Mucosa of rectum (tissue), 2 donors: ENCODE measurements around the gene NOSTRIN.

Experiments used
- H3K27ac ChIP-seq, 2 donors: one replicate each; pipeline ENCODE4 v1.7.0; 2013; ENCODE audit warnings: inconsistent platforms in 2 of 2, low read depth in 2 of 2, low read length in 2 of 2
- H3K27me3 ChIP-seq, 2 donors: one replicate each; pipeline ENCODE4 v1.7.0; 2013; ENCODE audit warnings: low read length in 2 of 2; ENCODE audit not compliant: control insufficient read depth in 2 of 2, insufficient read depth in 2 of 2
- H3K36me3 ChIP-seq, 2 donors: one replicate each; pipeline ENCODE4 v1.7.0; 2013; ENCODE audit warnings: low read length in 2 of 2; ENCODE audit not compliant: control insufficient read depth in 2 of 2, insufficient read depth in 2 of 2
- H3K4me1 ChIP-seq, 2 donors: one replicate each; pipeline ENCODE4 v1.7.0; 2013; ENCODE audit warnings: low read length in 2 of 2, mild to moderate bottlenecking in 1 of 2; ENCODE audit not compliant: control insufficient read depth in 2 of 2, insufficient read depth in 2 of 2
- H3K4me3 ChIP-seq, 2 donors: one replicate each; pipeline ENCODE4 v1.7.0; 2013; ENCODE audit warnings: low read length in 2 of 2
- H3K9ac ChIP-seq, 2 donors: one replicate each; pipeline ENCODE4 v1.7.0; 2013; ENCODE audit warnings: low read length in 2 of 2, low read depth in 1 of 2, mild to moderate bottlenecking in 1 of 2
- H3K9me3 ChIP-seq, 2 donors: one replicate each; pipeline ENCODE4 v1.7.0; 2013; ENCODE audit warnings: low read length in 2 of 2; ENCODE audit not compliant: control insufficient read depth in 2 of 2
- donor health status: healthy.
- donor health status: Normal muscosa, but diverticular disease.

Gene NOSTRIN

DNA sequence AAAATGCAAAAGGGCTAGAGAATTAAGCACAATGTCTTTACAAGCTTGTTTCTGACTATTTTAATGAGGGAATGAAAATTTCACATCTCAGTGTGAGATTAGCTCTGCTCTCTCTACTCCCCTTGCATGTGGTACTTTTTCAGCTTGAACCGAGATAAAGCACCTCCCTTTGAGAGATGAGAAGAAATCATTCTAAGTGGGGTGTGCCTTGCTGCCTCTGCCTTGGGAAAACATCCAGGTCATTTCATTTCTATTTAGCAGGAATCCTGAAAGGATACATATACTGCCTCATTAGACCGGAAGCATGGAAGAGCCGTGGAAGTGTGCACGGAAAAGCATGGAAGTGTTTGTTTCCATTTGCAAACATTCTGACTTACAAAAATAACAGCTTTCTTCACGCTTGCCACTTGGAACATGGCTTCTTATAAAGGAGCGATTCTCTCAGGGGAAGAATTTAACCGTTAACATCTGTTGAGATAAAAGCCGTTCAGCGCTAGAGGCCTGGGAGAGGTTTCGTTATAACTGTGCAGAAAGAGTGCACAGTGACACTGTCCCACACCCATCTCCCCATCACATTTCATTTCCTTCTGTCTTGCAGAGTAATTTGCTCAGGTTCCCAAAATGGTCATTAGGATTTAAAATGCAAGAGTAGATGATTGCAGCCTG is 16.7 kb downstream of the NOSTRIN start:
- H3K9ac ChIP-seq, result no peak overlapping the region
- H3K9me3 ChIP-seq, result no peaks in the 10 kb centered on the region
- no peaks in the 10 kb centered on the region for H3K27me3 ChIP-seq
- peaks cover 6 to 22% of the 10 kb centered on the region in 2 donors for H3K36me3 ChIP-seq
- H3K4me3 ChIP-seq, result no peak overlapping the region
- H3K4me1 ChIP-seq, result no peaks in the 10 kb centered on the region
- no peak overlapping the region for H3K27ac ChIP-seq

DNA sequence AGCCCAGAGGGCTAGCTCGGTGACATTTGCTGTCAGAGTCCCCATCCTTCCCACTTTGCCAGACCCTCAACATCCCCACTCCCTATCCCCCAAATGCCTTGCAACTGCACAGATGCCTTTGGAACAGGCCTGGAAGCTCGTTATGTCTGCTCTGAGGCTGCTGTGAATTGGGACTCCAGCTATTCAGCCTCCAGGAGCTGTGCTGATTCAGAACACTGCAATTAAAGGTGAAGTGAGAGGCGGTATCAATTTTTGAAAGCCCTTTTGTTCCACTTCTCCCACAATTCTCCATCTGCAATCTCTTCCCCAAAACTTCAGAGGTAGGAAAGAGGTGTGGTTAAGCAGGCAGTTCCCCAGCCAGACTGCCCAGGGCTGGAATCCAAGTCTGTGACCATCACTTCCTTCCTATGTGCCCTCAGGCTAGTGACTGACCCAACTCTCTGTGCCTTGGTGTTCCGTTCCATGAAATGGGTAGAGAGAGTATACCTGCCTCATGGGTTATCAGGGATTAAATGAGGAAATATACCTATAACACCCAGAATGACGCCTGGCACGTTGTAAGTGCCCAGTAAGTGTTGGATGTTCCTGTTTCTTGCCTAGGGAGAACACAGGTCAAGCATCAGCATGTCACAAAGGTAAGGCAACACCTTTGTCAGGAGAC is 17.5 kb downstream of the NOSTRIN start:
- H3K27ac ChIP-seq, result no peak overlapping the region
- H3K4me1 ChIP-seq, result no peaks in the 10 kb centered on the region
- no peak overlapping the region for H3K9ac ChIP-seq
- no peaks in the 10 kb centered on the region for H3K27me3 ChIP-seq
- H3K9me3 ChIP-seq, result no peaks in the 10 kb centered on the region
- no peak overlapping the region for H3K4me3 ChIP-seq
- H3K36me3 ChIP-seq, result peaks cover 5 to 23% of the 10 kb centered on the region in 2 donors

DNA sequence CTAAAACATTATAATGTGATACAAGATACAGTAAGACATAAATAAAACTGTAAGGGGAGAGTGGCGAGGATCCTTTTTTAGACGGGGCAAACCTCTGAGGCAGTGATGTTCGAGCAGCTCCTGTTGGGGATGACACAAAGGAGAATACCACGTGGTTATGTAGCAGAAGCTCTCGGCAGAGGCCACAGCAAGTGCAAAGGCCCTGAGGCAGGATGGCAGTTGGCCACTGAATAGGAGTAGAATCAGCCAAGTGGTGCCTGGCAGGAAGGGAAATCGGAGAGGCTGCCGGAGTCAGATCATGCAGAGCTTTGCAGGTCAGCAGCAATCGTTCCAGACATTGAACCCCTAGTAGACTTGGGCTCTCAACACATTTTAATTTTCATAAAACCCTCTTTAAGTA is 19.1 kb downstream of the NOSTRIN start:
- Histone ChIP-seq H3K27ac (no peak overlapping the region), H3K9ac (no peak overlapping the region), H3K36me3 (peaks cover 7 to 25% of the 10 kb centered on the region in 2 donors), H3K4me3 (no peak overlapping the region), H3K9me3 (no peaks in the 10 kb centered on the region), H3K27me3 (no peaks in the 10 kb centered on the region), H3K4me1 (no peaks in the 10 kb centered on the region)

DNA sequence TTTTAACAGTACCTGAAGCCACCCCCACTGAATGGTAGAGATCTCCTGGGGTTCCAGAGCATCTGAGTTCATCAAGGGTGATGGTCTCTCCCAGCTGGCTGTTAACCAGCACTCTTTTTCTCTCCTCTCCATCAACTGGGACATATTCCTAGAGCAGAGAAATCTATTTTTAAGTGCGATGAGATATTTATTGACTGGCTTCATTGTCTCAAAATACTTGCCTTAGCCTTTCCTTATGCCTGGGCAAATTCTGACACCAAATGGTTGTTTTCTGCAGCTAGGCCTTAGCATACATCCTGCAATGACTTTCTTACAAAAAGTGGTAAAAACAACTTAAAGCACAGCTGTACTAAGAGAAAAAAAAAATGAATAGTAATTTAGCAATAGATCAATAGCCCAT is 19.6 kb downstream of the NOSTRIN start:
- H3K4me1 ChIP-seq, result no peaks in the 10 kb centered on the region
- no peak overlapping the region for H3K9ac ChIP-seq
- no peaks in the 10 kb centered on the region for H3K27me3 ChIP-seq
- no peaks in the 10 kb centered on the region for H3K9me3 ChIP-seq
- no peak overlapping the region for H3K27ac ChIP-seq
- H3K36me3 ChIP-seq, result peaks cover 7 to 23% of the 10 kb centered on the region in 2 donors
- no peak overlapping the region for H3K4me3 ChIP-seq

DNA sequence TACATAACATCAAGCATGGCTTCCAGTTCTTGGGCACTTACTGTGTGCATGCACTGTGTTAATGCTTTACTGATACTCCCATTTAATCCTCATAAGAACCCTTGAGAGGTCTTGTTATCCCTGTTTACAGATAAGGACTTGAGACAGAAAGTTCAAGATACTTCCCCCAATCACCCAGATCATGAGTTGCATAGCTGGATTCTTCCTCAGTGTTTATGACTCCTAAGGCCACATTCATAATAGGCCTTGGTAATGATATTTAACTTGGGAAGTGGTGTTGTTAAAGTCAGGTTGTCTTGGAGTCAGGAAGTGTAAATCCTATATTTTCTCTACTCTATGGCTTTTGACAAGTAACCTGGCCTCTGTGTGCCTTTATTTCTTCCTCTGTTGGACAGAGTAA is 22.7 kb downstream of the NOSTRIN start:
- no peaks in the 10 kb centered on the region for H3K4me1 ChIP-seq
- H3K36me3 ChIP-seq, result peaks cover 4 to 22% of the 10 kb centered on the region in 2 donors
- no peak overlapping the region for H3K9ac ChIP-seq
- no peaks in the 10 kb centered on the region for H3K9me3 ChIP-seq
- no peaks in the 10 kb centered on the region for H3K27me3 ChIP-seq
- H3K27ac ChIP-seq, result no peak overlapping the region
- H3K4me3 ChIP-seq, result no peak overlapping the region

DNA sequence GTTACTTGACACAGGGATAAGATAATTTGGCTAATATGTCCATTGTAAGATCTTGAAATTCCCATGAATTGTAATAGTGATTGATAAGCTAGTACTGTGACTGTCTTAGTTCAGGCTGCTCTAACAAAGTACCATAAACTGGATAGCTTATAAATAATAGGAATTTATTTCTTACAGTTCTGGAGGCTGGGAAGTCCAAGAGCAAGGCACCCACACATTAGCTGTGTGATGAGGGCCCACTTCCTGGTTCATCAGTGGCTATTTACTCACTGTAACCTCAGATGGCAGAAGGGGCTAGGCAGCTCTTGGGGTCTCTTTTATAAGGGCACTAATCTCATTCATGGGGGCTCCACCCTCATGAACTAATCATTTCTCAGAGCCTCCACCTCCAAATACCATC is 28.5 kb downstream of the NOSTRIN start:
- no peak overlapping the region for H3K27ac ChIP-seq
- H3K4me3 ChIP-seq, result no peak overlapping the region
- no peaks in the 10 kb centered on the region for H3K9me3 ChIP-seq
- H3K4me1 ChIP-seq, result no peaks in the 10 kb centered on the region
- no peaks in the 10 kb centered on the region for H3K27me3 ChIP-seq
- no peak overlapping the region for H3K9ac ChIP-seq
- H3K36me3 ChIP-seq, result peaks cover 23 to 49% of the 10 kb centered on the region in 2 donors

DNA sequence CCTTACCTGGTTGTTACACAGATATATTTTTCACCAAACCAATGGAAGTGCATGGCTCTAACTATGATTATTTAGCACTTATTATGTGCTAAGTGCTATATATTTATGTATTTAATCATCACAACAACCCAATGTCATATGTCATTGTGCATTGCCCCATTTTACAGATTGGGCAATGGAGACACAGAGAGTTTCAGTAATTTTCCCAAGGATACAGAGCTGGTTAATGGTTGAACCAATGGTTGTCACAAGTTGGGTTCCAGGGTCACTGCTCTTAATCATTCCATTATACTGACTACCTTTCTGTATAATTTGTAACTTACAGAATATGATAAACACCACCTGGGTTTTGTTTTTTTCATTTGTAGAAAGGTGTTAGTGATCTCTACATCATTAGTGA is 29.2 kb downstream of the NOSTRIN start:
- Histone ChIP-seq H3K36me3 (peaks cover 28 to 50% of the 10 kb centered on the region in 2 donors), H3K27me3 (no peaks in the 10 kb centered on the region), H3K4me3 (no peak overlapping the region), H3K27ac (no peak overlapping the region), H3K9ac (no peak overlapping the region), H3K9me3 (no peaks in the 10 kb centered on the region), H3K4me1 (no peaks in the 10 kb centered on the region)

DNA sequence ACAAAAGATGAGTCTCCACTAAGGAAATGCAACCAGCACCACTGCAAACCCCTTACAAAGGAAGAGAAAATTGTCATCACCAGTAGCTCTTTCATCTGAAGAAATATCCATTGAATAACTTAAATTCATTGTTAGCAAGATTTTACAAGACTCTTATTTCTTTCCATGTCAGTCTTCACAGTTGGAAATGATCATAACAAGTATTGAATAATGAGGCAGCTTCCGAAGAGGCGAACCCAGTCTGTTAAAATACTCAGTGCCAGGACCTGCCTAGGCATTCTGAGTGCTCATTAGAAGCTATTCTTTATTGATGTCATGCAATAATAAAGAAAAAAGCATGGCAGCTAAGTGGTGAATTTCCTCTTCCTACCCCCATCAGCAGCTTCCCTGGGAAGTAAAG is 33.5 kb downstream of the NOSTRIN start:
- Histone ChIP-seq H3K4me1 (no peaks in the 10 kb centered on the region), H3K27me3 (no peaks in the 10 kb centered on the region), H3K36me3 (peaks cover 31 to 33% of the 10 kb centered on the region in 2 donors), H3K9me3 (no peaks in the 10 kb centered on the region), H3K4me3 (no peak overlapping the region), H3K9ac (no peak overlapping the region), H3K27ac (no peak overlapping the region)

DNA sequence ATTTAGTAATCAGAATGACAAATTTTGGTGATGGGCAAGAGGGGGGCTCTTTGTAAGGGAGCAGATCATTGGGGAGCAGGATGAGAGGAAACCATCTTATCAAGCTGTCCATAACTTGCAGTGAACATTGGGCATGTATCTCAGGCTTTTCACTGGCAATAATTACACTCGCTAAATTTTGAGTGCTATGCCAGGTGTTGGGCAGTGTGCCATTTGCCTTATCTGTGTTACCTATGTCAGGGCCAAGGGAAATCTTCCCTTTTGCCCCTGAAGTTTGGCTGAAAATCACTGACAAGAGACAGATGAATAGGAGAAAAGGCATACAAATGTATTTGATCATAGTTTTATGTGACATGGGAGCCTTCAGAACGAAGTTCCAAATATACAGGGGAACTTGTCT is 39.0 kb downstream of the NOSTRIN start:
- Histone ChIP-seq H3K27ac (no peak overlapping the region), H3K27me3 (no peaks in the 10 kb centered on the region), H3K4me3 (no peak overlapping the region), H3K36me3 (peaks cover 10 to 20% of the 10 kb centered on the region in 2 donors), H3K4me1 (no peaks in the 10 kb centered on the region), H3K9ac (no peak overlapping the region), H3K9me3 (no peaks in the 10 kb centered on the region)

DNA sequence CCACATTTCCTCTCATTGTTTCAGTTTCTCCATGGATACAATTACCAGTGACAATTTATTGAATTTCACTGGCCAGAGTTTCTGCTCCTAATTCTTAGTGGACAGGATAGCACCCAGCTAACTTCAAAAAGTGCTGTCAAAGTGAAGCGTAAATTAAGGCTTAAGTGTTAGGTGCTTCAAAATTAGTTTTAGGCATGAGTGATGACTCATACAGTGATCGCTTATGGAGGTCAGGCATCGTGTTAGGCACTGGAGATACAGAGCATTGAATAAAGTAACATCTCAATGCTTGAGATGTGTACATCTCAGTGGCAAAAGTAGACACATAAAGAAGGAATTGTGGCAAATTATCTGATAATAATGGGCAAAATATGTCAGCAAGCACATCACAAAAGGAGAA is 40.8 kb downstream of the NOSTRIN start:
- Histone ChIP-seq H3K27me3 (no peaks in the 10 kb centered on the region), H3K9me3 (no peaks in the 10 kb centered on the region), H3K27ac (no peak overlapping the region), H3K4me3 (no peak overlapping the region), H3K36me3 (peaks cover 5 to 22% of the 10 kb centered on the region in 2 donors), H3K4me1 (no peaks in the 10 kb centered on the region), H3K9ac (no peak overlapping the region)
